Body of pancreas (tissue), 4 donors: ENCODE results near the gene CBLIF.
"Not testable (repeated sequence)": the region's sequence is repeated elsewhere in the genome, so short reads cannot be mapped to it uniquely, and the experiment has no call there.

Experiments
- CTCF ChIP-seq, 7 experiments: fragments of 450-650 bp in 4 of 7; fragments of 200-600 bp in 3 of 7; sonication (generic) in 3 of 7; IDR thresholded peaks; one replicate each; pipeline ENCODE4 v1.5.1; 2016 to 2019; ENCODE audit warnings: antibody characterized with exemption in 7 of 7
- POLR2A ChIP-seq, 3 donors: fragments of 450-650 bp; IDR thresholded peaks; one replicate each; pipeline ENCODE4 v1.6.1; 2016; ENCODE audit warnings: antibody characterized with exemption in 3 of 3, mild to moderate bottlenecking in 2 of 3

- not testable (repeated sequence) for TF ChIP-seq POLR2A, CTCF (IDR thresholded peaks at IDR 0.05)
These were observed 60.9 kb downstream of the CBLIF start for GRCh38 chr11:59784441-59784840.
